GM21526 (cell line): ENCODE data around the gene PYGM.

ENCODE experiments used
- ATAC-seq: cut with Tn5 transposase; IDR thresholded peaks from one replicate; pipeline ENCODE4 v1.9.1; 2021; ENCODE audit warnings: moderate library complexity; ENCODE audit not compliant: unreplicated experiment, low FRiP score

Gene PYGM

DNA sequence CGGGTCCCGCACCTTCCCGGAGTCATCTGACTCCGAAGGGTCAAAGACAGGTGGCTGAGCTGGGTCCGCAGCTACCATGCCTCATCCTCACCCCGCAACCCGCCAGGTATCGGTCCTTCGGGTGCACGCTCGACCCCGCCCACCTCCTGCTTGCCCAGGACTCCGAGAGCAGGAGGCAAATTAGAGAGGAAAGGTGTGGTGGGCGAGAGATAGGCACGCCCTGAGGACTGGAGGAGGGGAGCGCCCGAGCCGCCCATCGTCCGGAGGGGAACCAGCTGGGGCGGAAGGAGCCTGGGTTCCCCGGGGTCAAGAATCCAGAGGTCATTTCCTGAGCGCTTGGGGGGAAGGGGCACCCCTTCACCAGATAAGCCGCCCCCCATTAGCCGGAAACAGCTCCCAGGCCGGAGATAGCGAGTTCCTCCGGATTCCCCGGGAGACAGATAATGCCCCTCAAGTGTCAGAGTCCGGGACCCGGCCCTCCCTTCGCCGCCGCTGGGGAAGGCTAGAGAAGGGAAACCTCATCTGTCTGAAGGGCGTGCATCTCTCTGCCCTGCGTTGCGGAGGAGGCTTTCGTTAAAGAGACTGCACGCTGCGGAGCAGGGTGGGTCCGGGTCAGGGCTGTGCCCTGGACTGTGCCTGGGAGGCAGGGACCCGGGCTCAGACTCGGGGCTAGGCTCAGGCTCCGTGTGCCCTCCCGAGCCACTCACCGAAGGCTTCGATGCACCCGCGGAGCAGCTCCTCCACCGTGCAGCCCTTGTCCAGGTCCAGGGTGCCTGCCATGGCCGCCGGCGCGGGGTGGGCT, 17.5 kb downstream of the PYGM start:
- no peak for ATAC-seq

DNA sequence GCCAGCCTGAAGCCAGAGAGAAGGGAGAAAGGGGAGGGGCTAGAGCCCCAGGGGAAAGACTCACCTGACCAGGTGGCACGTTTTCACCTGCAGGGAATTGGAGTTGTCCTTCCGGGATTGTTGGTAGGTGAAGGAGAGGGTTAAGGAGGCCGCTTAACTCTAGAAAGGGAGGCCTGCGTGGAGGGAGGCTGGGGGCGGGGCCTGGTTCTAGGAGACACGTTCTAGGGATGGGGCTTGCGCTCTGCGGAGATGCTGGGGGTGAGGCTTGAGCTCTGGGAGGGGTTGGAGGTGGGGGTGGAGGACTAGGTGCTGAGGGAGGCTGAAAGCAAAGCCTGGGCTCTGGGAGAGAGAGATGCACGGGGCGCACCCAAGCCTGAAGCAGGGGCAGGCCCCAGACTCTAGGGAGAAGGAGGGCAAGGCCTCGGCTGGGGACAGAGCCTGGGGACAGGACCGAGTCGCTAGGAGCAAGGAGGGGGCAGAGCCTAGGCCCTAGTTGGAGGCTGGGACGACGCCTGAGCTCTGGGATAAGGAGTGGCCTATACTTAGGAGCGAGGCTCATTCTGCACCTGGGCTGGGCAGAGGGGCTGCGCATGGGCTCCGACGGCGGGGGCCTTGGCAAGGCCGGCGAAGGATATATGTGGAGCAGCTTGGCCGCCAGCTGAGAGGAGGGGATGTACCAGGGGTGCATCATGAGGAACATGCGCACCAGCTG, 18.2 kb downstream of the PYGM start:
- no peak for ATAC-seq

DNA sequence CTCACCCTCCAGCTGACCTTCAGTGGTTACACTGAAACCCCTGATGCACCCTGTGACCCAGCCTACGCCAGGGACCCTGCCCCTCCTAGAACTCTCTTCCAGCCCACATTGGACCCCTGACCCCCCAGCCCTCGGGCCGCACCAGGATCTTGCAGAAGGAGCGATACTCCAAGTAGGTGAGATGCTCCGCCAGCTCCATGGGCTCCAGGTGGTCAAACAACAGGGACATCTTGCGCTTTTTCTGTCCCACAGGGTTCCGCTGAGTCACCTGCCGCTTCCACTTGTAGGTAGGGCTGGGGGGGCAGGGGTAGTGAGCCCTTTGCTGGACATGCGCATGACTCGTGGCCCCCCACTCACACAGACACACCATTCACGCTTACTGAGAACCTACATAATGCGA, 19.9 kb downstream of the PYGM start:
- ATAC-seq: no peak

DNA sequence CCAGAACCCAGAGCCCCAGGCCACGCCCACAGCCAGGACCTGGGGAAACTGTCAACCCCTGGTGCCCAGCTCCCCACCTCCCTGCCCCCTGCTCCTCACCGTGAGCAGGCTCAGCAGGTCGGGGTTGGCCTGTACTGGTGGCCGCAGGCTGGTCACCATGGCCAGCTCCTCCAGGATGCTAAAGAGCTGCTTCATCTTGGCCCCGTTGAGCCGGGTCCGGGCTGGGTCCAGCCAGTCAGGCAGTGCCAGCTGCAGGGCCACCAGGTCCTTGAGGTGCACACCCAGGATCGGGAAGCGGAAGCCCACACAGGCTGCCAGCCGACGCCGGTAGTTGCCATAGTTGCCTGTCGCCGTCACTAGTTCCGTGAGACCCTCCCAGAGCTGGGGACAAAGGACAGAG, 23.1 kb downstream of the PYGM start:
- ATAC-seq: no peak

DNA sequence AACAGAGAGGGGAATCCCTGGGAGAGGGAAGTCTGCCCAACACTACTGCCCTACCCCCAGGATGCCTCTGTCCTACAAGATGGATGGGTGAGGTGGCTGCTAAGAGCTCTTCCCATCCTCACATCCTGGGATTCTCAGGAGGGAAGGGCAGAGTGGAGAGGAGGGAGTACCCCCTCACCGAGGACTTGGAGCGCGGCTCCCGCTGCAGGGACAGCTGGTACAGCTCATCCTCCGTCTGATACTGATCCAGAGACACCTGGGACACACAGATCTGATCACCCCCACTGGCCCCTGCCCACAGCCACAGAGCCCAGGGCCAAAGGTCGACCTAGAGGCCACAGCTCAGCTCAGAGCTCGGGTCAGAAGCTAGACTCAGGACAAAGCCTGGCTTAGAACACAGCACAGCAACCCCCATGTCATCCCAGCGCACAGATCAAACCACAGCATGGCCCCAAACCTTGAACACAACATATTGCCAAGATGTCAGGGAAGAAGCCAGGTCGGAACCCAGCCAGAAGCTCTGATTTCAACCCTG, 24.0 kb downstream of the PYGM start:
- ATAC-seq: no peak

DNA sequence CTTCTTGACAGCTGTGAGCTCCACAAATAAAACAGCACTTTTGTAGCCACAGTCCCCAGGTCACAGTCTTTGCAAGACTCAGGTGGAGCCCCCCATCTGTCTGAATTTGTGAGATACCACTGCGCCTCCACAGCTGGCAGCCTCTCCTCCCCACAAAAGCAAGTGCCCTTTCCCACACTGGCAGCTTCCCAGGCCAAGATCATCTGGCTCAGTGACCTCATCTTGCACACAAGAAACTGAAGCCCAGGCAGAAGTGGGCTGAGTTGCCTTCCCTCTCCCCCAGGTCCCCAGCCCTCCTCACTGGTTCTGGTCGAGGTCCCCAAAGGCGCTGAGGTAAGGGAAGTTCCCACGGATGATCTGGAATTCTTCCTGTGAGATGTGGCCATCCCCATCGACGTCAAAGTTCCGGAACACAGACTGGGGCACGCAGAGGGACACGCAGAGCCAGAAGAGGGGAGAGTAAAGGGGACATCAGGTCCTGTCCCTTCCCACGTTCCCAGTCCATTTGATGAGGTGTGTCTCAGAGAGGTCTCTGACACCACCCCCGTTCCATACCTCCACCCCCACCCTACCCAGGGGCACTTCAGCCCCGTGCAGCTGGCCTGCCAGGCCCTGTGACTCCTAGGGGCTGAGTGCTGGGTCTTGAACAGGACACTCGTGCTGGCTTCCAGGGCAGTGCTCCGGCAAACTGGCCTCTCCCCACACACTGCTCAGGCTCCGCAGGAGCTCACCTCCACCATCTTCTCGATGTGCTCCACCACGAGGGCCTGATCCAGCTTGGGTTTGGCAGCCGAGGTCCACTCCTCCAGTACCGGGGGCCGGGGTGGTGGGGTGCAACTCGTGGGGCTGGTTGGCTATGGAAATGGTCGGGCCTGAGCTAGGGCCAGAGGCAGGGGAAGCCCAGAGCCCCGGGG, 24.7 kb downstream of the PYGM start:
- no peak for ATAC-seq

DNA sequence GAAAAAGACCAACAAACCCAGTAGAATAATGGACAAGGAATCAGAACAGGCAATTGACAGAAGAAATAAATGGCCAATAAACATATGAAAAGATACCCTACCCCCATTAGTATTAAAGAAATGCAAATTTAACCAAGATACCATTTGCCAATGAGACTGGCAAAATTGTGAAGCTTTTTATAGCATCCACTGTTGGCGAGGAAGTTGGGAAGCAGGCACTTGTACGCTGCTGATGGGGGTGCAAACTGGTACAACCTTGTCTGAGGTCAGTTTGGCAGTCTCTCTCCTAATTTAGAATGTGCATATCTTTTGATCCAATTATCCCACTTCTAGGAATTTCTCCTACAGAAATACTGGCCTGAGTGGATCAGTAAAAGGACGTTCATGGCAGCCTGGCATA, 28.2 kb downstream of the PYGM start:
- no peak for ATAC-seq

DNA sequence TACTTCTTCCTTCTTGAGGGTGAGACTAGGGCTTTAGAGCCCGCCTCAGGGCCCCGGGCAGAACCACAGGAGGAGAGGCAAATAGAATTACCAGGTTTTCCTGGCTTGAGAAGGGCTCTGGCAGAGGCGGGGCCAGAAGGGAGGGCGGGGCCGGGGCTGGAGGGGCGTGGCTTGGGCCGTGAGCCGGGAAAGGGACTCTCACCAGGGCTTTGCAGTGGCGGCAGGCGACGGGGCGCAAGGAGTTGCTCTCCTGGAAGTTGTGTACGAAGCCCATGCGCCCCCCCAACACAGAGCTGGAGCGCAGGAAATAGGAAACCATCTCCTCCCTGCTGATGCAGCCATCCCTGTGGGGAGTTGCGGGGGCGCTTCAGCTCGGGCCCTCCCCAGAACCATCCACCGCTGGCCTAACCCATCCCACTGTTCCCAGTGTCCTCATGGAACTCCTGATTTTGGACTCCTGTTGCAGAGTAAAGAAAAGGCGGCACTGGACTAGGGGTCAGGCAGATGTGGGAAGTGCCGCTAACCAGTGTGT, 29.9 kb downstream of the PYGM start:
- no peak for ATAC-seq

DNA sequence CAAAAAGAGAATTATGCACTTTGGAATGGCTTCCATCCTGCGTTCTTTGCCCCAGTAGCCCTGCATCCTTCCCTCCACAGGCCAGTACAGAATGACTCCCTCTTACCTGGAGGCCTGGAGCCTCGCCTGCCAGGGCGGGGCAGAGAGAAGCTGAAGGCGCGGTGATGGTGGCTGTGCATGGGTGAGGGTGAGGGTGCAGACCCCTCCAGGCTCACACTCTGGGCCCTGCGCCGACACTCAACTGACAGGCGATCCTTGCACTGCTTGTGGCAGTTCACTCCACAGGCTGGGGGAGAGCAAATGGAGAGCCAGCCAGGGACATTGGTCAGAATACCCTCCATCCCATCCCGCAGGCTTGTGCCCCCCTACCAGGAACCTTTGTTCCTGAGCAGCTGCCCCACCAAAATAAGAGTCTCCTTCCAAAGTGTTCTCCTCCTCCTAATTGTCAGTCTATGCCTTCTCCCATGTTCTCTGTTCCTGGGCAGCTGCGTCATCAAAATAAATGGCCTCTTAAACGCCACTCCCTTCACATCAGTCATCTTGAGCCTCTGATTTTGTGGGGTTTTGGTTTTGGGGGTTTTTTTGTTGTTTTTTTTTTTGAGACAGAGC, 30.9 kb downstream of the PYGM start:
- ATAC-seq: no peak

DNA sequence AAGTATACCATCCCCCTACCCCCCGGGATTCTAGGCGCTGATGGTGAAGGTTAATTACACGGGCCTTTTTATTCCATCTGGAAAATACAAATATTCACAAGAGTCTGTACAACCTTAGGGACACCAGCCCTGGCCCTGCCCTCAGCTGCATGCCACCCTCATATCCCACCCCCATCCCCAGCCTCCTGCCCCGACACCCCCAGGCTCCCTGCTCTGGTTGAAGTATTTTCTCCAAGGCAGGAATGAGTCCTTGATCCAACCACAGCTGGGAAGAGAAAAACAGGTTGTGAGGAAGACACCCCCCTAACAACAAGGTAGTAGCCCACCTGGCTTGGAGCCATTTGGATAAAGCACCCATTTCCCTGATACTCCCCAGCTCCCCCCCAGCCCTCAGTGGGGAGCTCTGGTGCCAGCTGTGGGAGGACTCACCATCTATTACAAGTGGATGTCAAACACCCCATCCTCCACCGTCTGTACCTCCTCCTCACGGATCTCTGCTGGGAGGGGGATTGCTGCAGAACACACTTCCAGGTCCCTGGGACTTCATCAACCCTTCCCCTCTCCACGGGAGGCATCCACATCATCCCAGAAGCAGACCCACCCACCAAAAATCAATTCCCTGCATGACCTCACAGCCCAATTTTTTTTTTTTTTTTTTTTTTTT, 32.8 kb downstream of the PYGM start:
- no peak for ATAC-seq

DNA sequence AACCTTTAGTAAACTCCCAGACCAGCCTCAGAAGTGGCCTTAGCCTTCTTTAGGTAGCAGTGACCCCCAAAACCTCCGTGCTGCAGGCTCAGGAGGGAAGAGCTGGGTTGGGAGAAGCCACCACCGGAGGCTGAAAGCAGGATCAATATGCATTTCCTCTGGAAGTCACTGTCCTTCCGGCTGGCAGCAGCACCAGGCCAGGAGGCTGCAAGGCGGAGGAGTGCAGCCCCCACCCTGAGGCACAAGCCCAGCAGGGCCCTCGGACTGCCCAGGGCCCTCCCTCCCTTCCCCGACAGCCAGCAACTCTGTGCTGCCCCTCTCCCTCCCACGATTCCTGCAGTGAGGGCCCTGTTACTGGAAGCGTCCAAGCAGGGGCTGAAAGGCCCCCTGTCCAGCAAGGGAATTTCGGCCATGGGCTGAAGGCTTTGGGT, 33.5 kb downstream of the PYGM start:
- no peak for ATAC-seq

DNA sequence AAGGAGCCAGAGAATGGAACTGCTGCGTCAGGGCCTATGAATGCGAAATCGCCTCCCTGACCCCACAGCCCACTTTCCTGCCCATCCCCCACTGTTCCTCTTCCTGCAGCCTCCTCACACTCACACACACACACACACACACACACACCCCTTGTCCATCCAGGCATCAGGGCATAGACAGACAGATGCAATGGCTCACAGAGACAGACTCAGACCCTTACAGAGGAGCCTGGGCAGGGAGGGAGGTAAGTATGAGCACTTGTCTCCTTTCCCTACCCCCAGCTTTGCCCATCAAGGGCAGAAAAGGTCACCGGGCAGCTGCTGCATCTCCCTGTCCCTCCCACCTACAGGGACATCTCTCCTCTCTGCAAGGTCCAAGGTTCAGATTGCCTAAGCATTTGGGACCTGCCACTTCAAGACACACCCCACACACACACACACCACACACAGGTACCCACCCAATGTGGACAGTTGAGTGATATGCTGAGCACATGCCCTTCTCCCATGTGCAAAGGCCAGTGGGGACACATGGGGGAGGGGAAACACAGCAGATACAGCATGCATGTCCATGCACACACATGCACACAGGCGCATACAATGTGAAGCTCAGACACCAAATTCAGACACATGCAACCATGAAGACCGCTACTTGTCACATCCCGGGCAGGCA, 34.8 kb downstream of the PYGM start:
- no peak for ATAC-seq

DNA sequence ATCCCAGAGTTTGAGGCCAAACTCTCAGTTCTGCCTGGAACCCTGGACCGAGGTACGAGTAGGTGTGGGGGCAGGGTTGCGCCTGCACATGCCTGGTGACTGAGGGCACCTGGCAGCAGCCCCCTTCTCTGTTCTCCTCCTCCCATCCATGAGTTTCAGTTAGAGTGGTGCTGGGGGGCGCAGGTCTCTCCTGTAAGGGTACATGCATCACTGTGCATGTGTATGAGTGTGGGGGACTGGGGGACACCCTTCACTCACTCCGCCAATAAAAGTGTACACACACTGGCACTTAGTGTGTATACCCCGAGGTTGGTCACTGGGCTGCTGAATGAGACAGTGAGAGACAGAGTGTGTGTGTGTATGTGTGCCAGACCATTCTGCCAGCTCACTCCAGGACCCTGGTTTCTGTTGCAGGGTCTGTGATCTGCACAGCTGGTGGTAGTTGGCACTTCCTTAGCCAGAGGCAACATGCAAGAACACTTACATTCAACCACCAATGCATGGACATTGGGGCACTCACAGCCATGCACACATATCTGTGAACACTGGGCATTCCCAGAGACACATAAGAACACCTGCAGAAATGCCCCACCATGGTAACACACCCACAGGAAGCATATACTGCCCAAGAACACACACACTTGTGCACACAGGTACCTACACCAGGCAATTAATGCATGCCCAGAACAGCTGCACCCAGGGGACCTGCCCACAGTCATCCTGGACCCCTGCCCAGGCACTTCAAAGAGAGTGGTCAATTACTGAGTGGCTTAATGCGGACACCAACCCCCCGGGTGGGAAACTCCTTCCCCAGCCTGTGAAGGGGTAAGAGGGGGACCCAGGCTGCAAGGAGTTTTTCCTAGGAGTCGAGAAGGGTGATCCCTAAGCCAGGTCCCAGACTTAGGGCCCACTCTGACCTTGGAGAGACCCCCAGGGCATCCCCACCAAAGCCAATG, 35.6 kb downstream of the PYGM start:
- no peak for ATAC-seq

DNA sequence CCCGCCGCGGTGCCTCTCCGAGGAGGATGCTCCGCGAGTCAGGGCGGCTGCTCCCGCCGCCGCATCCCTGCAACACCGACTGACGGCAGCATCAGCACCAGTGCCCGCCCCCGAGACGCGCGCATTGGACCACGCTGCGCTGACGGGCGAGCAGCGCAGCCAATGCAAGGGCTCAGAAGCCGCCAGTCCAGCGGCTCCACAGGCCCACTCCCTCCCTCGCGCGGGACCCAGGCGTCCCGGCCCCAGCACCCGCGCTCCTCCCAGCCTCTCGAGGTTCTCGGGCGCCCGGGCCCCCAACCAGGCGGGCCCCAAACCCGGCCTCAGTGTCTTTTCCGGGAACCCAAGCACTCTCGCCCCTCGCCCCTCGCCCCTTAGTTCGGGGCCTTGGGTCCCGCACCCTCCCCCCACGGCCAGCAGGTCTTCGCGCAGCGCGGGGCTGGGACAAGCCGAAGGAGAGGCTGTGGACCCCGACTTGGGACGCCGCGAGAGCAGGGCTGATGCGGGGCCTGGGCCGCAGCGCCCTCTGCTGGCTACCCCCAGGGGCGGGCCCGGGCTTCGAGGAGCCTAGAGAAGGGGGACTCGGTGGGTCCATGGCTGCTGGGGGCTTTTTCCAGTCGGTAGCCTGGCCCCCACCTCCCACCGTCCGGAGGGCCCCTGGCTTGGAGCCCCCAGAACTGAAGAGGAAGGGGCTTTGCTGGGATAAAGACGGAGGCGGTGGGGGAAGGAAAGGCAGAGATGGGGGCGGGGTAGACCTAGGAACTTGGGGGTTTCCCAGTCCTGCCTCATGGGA, 36.5 kb downstream of the PYGM start, which contains the start of gene NRXN2:
NRXN2 (minus strand) TSS at position 81 of the 790 bp plus-strand sequence. CDS start 9,498 bp downstream, outside the sequence.
- peak; percentile 54 for ATAC-seq

DNA sequence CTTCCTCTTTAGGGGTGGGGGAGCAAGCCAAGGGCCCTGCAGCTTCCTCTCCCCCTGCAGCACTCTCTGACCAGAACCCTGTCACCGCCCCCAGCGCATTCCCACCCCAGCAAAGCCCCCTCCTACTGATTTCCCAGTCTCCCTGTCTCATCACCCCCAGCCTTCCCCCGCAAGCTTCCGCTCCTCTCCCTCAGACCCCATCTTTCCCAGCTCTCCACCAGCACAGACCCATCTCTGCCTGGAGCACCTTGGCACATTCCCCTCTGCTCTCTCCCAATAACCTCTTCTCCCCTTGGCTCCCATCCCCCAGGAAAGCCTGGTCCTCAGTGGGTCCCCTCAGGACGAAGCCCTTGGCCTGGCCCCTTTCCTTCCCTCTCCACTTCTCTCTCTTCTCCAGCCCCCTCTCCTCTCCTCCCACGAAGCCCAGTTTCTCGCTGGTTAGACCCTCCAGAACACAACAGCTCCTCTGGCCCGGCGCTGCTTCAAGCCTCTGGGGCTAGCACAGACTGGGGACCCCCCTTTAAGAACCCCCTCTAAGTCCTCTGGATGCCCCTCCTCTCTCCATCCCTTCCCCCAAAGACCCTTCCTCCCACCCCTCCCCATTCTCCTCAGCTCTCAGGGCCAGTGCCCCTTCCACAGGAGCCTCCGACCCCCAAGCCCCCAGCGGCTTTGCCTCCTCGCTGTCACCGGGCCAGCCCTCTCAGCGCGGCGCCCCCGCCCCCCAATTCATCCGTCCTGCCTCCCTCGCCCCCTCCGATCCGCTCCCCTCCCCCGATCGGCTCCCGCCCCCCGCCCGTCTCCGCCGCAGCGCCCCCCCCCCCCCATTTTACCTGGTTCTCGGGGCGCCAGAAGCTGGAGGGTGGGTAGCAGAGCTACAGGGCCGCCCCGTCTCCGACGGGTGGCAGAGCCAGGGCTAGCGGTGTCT, 37.4 kb downstream of the PYGM start:
- ATAC-seq: no peak

DNA sequence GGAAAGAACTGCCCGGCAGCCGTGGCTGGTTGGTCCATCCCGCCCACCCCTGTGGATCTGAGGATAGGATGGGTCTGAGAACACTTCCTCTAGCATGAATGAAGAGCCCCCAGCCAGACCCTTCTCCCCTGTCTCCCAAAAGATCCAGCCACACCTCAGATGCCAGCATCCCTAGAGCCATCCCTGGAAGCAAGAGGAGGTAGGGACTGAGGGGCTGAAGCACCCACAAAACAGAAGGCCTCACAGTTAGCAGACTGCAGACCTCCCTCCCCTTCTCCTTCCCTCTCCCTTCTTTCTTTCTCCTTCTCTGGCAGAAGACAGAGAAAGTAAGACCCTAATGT, 38.4 kb downstream of the PYGM start:
- no peak for ATAC-seq
